HK-2 (cell line): Measurements from ENCODE around the gene GCNT1.
"Not testable (repeated sequence)": the region's sequence is repeated elsewhere in the genome, so short reads cannot be mapped to it uniquely, and the experiment has no call there.

ENCODE experiments used
- DNase-seq: peaks from one replicate; pipeline ENCODE4 v3.0.0-alpha.2; 2018; ENCODE audit not compliant: unreplicated experiment

The GCNT1 gene

DNA sequence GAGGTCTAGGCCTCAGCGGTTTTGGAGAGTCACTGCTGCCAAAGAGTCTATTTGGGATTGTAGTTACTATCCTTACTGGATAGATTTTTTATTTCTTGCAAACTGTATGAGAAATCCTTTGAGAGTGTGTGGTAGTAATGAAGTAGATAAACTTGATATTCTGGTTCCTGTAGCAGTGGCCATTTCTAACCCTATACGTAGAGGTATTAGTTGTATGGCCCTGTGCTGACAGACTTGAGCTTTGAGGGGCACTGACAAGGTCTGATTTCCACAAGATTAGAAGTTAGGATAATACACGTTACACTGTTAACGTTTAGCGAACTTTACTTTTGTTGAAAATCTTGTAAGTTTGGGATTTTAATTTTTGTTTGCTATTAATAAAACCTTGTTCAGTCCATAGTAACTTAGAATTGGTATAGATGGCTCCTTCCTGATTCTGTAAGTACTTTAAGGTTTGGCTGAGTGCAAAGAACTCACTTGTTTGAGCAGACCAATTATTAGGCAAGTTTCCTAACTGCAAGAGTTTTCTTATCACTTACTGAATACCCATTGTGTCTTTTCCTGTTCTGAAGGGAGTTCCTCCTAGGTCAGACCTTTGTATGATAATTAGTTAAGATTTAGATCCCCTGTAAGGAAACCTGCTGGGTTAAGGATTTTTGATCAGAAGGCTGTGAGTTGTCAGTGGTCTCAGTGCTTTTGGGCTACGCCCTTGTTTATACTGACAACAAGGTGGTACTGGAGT is 31.4 kb downstream of the GCNT1 start:
- no peak for DNase-seq

DNA sequence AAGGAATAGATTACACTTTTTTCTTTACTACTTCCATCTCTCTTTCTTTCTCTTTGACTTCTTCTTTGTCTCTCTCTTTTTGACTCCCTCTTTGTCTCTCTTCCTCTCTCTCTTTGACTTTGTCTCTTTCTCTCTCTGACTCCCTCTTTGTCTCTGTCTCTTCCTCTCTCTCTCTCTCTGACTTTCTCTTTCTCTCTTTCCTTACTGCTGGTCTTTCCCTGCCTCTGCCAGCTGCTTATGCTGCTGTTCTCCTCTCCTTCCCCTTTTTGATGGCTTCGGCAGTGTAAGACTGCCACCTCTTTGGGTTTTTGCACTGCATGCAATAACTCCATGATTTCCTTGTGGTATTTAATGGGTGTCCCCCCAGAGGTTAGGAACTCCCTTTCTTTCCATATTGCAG is 32.1 kb downstream of the GCNT1 start:
- not testable (repeated sequence) for DNase-seq

DNA sequence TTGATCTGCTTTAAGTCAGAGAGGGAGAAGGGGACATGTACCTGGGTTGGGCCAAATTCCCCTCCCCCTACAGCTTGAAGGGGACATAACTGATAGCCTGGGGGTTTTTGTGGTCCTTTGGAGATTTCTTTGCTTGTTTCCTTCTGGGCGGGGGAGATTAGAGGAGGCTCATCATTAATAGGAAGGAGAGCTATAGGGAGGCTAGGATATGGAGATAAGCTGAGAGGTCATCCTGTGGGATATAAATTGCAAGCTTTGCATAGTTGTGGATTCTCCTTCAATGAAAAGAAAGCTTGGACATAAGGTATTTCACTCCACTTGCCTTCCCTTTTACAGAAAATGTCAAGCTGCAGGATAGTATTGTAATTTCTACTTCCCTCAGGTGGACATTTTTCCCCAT is 34.5 kb downstream of the GCNT1 start:
- not testable (repeated sequence) for DNase-seq

DNA sequence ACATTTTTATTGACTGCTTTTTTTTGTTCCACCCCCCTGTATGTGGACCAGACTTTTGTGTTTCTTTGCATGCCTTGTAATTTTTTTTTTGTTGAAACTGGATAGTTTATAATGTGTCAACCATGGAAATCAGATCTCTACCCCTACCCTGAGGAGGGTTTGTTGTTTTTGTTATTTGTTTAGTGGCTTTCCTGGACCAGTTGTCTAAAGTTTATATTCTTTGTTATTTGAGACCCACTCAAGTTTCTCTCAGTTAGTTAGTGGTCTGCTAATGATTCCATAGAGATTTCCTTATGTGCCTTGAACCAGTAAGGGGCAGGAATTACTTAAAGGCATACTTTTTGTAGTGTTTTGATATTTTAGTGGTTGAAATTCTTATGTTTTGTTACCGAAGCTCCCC is 41.1 kb downstream of the GCNT1 start:
- DNase-seq, result no peak

DNA sequence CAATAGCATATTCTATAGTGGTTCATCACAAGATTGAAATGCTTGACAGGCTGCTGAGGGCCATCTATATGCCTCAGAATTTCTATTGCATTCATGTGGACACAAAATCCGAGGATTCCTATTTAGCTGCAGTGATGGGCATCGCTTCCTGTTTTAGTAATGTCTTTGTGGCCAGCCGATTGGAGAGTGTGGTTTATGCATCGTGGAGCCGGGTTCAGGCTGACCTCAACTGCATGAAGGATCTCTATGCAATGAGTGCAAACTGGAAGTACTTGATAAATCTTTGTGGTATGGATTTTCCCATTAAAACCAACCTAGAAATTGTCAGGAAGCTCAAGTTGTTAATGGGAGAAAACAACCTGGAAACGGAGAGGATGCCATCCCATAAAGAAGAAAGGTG is 43.8 kb downstream of the GCNT1 start:
- DNase-seq, result no peak

DNA sequence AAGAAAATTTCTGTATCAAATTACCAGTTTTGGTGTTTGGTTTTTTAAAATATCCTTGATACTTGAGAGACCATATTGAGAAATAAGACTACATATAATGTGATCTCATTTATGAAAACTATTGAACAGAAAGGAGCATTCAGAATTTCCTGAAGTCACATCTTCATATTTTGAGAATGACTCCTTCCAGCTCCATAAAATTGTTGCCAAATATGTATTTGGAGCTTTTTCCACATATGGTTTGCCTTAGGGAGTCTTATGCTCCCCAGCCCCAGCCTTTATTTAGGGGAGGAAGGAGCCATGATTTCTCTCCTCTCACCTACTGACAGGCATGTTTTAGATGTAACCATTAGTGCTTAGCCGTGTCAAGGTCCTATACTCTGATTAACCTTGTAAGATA is 51.1 kb downstream of the GCNT1 start:
- no peak for DNase-seq

DNA sequence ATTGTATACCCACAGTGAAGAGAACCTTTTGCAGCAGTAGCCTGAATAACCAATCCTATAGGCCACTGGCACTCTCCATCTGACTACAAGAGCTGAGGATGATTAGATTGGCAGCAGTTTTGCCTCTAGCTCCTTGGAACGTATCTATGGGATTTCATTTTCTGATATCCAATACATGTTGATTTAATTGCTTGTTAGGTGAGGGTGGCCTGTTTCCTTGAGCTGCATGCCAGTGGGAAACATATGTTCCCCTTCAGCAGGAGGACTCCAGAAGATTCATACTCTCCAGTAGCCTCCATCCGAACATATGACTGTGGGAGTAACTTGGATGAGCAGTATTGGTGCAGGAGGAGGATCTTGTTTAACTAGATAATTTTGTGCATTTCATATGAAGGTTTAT is 51.5 kb downstream of the GCNT1 start:
- no peak for DNase-seq

DNA sequence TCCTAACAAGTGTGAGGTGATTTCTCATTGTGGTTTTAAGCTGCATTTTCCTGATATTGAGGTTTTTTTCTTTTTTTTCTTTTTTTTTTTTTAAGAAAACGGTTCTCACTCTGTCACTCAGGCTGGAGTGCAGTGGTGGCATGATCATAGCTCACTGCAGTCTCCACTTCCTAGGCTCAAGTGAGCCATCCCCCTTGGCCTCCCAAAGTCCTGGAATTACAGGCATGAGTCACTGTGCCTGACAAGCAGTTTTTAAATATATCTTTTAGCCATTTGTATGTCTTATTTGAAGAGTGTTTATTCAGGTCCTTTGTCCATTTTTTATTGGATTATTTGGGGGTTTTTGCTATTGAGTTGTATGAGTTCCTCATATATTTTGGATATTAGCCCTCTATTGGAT is 53.8 kb downstream of the GCNT1 start:
- DNase-seq, result peak; percentile 27

DNA sequence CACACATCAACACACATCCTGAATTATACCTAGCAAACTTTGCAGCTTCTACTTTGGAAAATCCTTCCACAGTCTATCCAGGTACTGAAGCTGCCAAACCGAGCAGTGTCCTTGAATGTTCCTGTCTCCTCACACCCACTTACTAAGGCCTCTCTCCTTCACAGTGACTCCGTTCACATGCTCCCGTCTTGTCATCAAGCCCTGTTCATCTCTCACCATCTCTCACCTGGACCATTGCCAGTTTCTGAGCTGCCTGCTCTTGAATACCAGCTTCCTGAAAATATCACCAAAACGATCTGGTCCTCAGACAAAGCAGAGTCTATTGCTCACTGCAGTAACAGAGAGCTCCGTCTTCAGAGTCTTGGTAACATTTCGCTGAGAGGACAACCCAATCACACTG is 57.4 kb downstream of the GCNT1 start:
- DNase-seq, result no peak

DNA sequence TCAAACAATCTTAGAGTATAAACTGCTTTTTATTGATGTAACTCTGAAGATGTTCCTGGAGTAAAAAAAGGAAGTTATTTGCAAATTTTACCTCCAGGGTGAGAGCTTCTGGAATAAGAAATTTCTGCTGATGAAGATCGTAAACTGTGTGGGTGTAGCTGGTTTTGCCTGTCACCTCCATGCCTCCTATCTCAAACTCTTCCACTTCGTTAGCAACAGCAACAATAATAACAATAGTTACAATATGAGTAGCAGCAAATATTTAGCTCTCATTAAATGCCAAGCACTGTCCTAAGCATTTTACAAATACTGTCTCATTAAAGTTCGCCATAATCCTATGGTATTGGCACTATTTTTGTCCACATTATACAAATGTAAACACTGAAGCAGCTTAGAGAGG is 57.9 kb downstream of the GCNT1 start:
- no peak for DNase-seq

DNA sequence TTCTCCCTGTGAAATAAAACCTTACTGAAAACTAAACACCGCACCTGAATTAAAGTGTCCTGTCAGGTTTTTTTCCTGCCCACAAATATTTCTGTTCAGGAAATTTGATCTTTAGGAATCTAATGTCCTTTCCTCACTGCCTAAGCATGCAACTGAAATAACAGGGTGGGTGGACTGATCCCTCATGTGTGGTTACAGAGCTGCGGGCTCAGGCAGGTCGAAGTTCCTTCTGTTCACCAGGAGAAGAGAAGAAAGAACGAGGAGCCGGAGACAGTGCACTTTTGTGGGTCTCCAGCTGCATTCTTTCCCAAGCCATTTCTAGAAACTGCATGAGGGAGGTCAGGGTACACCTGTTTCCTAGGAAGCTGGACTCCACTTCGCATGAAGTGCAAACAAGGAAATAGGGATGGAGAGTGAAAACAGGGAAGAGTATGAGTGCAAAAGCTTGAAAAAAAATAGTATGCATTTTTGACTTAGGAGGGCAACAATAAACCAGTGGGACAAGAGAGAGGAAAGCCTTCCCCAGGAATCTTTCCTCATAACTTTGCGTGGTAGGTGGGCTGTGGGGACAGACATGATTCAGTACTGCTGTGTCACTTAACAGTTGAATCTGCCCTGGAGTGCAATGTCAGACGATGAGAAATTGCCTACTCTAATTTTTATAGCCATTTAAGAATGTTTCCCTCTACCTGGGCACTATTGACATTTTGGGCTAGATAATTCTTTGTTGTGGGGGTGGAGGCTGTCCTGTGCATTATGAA is 60.3 kb downstream of the GCNT1 start:
- no peak for DNase-seq

DNA sequence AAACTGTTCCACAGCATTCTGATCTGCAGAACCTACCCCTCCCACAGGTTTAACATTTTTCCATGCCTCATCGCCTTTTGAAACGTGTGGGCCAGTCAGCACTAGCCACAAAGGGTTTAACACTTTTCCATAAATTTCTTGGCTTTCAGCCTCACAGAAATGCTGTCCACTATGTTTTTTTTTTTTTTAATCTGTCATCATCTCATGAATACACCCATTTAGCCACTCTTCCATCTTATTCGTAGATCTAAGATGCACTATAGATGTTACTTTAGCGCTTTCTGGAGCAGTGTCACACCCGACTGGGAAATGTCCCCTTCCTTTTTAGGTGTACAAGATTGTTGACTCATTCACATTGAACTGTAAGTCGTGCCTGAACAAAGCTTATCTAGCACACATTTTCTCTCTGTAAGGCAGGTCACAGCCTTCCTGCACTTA is 62.3 kb downstream of the GCNT1 start:
- DNase-seq, result no peak

DNA sequence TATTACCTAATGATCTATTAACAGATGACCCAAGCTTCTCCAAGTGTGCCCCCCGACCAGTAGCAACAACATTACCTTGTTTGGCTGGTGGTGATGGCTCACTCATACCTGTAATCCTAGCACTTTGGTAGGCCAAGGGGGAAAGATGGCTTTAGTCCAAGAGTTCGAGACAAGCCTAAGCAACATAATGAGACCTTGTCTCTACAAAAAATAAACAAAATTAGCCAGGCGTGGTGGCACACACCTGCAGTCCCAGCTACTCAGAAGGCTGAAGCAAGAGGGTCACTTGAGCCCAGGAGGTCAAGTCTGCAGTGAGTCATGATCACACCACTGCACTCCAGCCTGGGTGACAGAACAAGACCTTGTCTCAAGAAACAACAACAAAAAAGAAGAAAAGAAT is 62.9 kb downstream of the GCNT1 start:
- no peak for DNase-seq

DNA sequence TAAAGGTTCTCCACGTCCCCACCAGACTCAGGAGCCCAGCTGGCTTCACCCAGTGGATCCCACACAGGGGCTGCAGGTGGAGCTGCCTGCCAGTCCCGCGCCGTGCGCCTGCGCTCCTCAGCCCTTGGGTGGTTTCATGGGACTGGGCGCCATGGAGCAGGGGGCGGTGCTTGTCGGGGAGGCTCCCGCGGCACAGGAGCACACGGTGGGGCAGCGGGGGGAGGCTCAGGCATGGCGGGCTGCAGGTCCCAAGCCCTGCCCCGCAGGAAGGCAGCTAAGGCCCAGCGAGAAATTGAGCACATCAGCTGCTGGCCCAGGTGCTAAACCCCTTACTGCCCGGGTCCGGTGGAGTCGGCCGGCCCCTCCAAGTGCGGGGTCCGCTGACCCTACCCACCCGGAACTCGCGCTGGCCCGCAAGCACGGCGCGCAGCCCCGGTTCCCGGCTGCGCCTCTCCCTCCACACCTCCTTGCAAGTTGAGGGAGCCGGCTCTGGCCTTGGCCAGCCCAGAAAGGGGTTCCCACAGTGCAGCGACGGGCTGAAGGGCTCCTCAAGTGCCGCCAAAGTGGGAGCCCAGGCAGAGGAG is 64.7 kb downstream of the GCNT1 start:
- not testable (repeated sequence) for DNase-seq

DNA sequence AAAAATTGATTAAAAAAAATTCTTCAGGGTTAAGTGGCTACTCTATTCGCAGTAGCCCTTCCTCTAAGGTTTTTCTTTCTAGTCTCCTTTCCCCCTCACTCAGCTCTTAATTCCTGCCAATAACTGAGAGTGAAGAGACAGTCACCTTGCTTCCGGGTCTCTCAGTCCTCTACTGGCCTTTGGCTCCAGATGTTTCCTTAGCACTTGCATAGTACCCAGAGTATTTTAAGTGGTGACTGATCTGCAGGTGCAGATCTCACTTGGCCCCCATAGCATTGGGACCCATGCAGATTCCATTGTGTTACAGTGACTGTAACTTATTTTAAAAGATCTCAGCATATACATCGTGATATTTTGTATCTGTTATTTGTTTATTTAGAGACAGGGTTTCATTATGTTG is 66.2 kb downstream of the GCNT1 start:
- no peak for DNase-seq

DNA sequence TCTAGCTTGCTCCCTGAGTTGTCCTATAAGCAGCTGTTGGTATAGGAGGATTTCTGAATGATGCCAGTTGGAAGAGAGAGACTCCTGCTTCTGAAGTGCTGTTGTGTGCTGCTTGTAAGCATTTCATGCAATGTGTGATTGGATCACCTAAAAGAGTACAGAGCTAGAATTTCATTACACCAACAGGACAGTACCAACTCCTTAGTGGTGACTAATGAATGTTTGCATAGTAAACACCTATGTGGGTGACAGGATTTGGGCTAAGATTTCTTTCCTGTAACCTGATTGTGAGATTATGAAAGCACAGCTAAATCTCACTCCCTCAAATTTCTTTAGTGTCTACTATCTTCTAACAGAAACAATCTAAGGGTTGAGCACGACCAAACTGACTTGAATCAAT is 67.0 kb downstream of the GCNT1 start:
- DNase-seq, result no peak

DNA sequence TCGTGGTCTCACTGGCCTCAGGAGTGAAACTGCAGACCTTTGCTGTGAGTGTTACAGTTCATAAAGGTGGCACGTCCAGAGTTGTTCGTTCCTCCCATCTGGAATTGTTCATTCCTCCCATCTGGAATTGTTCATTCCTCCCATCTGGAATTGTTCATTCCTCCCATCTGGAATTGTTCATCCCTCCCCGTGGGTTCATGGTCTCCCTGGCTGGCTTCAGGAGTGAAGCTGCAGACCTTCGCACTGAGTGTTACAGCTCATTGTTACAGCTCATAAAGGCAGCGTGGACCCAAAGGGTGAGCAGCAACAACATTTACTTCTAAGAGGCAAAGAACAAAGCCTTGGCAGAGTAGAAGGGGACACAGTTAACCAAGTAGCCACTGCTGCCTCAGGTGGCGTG is 69.1 kb downstream of the GCNT1 start:
- DNase-seq, result no peak

DNA sequence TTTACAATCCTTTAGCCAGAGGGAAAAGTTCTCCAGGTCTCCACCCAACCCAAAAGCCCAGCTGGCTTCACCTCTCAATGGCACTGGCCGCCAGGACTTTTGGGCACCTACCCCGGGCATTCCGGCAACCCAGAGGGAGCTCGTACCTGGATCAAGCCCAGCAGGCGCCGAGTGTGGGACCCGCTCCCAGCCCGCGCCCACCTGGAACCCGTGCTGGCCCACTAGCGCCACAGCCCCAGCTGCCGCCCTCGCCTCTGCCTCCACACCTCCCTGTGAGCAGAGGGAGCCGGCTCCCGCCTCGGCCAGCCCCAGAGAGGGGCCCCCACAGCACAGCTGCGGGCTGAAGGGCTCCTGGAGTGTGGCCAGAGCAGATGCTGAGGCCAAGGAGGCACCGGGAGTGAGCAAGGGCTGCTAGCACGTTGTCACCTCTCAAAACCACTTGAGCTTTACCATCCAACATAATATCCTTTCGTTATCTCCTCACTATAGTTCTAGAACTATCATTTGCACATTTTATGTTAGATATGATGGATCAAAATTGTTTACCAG is 69.7 kb downstream of the GCNT1 start:
- DNase-seq, result no peak

DNA sequence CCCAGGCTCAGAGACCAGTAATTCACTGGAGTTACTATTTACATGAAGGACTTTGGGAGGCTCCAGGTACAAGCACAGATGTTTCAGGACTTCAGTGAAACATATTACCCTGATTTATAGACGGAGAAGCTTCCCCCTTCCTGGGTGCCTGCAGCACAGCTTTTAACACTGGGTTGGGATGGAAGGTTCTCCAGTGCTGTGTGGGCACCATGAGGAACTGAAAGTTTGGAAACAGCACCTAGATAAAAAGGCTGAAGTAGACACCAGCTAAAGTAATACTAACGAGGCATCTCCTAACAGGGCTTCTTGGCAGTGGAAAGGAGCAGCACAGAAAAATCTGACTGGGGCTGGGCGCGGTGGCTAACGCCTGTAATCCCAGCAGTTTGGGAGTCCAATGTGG is 70.7 kb downstream of the GCNT1 start:
- DNase-seq, result no peak

DNA sequence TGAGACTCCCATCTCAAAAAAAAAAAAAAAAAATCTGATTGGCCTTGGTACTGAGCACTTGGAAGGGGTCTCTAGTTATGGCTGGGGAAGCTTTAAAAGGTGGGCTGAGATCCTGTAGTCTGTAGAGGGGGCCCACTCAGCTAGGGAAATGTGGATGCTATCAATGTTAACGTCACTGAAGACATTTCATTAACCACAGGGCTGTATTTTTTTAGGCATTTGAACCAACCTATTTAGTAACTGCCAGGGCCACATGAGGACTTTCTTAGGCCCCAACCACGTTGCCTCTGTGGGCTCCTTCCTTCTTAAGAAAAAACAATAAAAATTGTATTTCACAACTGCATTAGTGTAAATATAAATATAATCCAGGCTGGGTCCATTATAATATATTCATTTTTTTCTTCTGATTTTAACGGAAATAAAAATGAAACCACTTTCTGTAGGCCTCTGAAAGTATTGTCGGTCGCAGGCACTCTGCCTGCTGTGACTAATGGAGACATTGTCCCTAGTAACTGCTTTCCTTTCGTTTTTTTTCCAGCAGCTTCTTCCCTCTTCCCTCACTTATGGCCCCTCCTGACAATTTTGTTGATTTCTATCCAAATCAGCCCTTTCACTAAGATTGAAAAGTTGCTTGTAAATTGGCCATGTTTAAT is 71.6 kb downstream of the GCNT1 start:
- DNase-seq, result no peak

DNA sequence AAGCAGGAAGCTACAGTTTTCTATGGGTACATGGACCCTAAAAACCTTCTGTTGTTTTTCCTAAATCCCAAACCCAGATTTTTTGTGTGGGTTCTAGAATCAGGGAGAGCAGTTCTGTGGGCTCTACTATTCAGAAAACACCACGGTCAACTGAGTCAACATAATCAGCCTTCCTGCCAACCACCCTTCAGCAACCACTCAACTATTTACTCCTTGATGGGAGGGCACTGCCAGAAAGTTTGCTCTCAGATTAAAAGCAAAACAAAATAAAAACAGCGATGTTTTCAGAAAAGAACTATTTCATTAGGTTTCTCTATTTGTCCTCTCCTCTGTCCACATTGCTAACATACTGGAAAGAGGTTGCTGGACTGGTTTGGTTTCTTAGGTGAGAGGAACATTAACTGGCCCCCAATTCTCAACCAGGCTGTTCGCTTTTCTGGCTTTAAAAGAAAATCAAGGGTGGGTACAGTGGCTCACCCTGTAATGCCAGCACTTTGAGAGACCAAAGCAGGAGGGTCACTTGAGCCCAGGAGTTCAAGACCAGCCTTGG is 72.3 kb downstream of the GCNT1 start:
- DNase-seq, result no peak

DNA sequence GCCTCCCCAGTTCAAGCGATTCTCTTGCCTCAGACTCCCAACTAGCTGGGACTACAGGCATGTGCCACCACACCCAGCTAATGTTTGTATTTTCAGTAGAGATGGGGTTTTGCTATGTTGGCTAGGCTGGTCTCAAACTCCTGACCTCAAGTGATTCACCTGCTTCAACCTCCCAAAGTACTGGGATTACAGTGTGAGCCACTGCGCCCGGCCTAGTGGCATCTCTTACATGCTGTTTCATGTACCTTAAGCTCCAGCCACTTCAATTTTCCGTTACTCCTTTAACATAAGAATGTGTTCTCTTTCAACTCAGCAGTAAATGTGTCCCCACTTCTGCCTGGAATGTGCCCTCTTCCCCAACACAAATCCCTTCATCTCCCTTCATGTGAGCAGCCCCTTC is 73.9 kb downstream of the GCNT1 start:
- DNase-seq, result not testable (repeated sequence)
